ENCODE measurements around the gene RHEX.
A peak's percentile ranks its signal among the peaks of the same experiment; 100 is the strongest.

RHEX gene

DNA sequence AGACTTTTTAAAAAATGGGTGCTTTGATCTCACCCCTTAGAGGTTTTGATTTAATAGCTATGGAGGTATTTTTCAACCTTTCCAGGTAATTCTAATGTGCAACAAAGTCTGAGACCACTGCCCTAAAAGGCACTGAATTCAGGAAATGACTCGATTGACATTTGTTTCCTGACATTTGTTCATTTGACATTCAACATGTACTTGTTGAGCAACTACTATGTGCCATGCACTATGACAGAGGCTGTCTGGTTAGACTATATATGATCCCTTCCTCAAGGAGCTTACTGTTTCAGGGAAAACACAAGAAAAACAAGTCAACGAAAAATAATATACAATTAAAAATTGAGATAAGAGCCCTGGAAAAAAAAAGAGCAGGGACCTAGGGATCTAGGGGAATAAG lies 89.8 kb downstream of the RHEX start:
- Histone ChIP-seq H3K4me3 (ENCODE audit: low read length) (no peak overlapping the region), H3K4me2 (ENCODE audit: low read depth, low read length) (no peak overlapping the region), H3K36me3 (replicated peaks; ENCODE audit: insufficient read depth, low read length) (no peaks in the 10 kb centered on the region), H3K27ac (ENCODE audit: low read length) (no peak overlapping the region), H3K79me2 (ENCODE audit: low read length) (no peaks in the 10 kb centered on the region), H3K4me1 (ENCODE audit: low read length) (no peaks in the 10 kb centered on the region), H3K9me2 (replicated peaks; ENCODE audit: insufficient read depth, low read length) (no peaks in the 10 kb centered on the region), H3K9ac (ENCODE audit: low read length) (no peak overlapping the region), H3F3A (ENCODE audit: insufficient read depth, low read length) (no peaks in the 10 kb centered on the region), H2AFZ (ENCODE audit: low read length) (no peak overlapping the region), H4K20me1 (ENCODE audit: insufficient read depth, low read length) (no peaks in the 10 kb centered on the region), H3K9me3 (replicated peaks; ENCODE audit: insufficient read depth, low read length) (no peaks in the 10 kb centered on the region), H3K27me3 (replicated peaks; ENCODE audit: insufficient read depth, low read length) (no peaks in the 10 kb centered on the region)
- DNase-seq: no peak
- TF ChIP-seq EZH2 (optimal IDR thresholded peaks at IDR 0.05; ENCODE audit: low read depth, low read length) (no peak), EZH2phosphoT487 (IDR thresholded peaks at IDR 0.05; ENCODE audit: low read length) (no peak)
- TF ChIP-seq, protein P1, sequence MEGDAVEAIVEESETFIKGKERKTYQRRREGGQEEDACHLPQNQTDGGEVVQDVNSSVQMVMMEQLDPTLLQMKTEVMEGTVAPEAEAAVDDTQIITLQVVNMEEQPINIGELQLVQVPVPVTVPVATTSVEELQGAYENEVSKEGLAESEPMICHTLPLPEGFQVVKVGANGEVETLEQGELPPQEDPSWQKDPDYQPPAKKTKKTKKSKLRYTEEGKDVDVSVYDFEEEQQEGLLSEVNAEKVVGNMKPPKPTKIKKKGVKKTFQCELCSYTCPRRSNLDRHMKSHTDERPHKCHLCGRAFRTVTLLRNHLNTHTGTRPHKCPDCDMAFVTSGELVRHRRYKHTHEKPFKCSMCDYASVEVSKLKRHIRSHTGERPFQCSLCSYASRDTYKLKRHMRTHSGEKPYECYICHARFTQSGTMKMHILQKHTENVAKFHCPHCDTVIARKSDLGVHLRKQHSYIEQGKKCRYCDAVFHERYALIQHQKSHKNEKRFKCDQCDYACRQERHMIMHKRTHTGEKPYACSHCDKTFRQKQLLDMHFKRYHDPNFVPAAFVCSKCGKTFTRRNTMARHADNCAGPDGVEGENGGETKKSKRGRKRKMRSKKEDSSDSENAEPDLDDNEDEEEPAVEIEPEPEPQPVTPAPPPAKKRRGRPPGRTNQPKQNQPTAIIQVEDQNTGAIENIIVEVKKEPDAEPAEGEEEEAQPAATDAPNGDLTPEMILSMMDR (IDR thresholded peaks at IDR 0.05; ENCODE audit: low read length): no peak

DNA sequence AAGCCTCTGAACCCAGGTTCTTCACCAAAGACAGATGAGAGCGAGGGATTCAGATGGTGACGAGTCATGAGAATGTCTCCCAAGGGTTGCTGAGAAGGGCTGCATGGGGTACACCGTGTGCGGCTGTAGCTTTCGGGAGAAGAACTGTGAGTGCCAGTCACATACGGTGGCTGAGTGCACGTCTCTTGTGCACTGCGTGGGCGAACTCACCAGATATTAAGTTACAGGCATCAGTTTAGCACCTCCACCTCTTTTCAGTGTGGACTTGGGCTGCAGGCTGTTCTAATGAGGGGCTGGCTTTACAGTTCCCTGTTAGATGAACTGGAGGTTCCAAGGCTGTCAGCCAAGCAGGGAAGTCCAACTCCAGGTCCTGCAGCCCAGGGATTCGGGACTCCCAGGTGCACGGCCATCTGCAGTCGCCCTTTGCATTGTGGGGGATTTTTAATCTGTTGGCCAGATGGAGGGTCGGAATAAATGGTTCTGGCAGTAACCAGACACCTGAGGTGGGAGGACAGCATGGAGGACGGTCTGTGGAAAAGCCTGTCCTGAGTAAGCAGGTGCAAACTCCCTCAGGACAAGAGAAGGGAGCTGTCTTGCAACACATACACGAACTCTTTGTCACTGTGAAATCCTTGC lies 90.7 kb downstream of the RHEX start:
- TF ChIP-seq EZH2 (optimal IDR thresholded peaks at IDR 0.05; ENCODE audit: low read depth, low read length) (no peak), EZH2phosphoT487 (IDR thresholded peaks at IDR 0.05; ENCODE audit: low read length) (no peak)
- TF ChIP-seq, protein P1 (IDR thresholded peaks at IDR 0.05; ENCODE audit: low read length): no peak
- Histone ChIP-seq H2AFZ (ENCODE audit: low read length) (no peak overlapping the region), H3K4me3 (ENCODE audit: low read length) (no peak overlapping the region), H3K9ac (ENCODE audit: low read length) (no peak overlapping the region), H3F3A (ENCODE audit: insufficient read depth, low read length) (no peaks in the 10 kb centered on the region), H3K4me2 (ENCODE audit: low read depth, low read length) (no peak overlapping the region), H4K20me1 (ENCODE audit: insufficient read depth, low read length) (no peaks in the 10 kb centered on the region), H3K9me3 (replicated peaks; ENCODE audit: insufficient read depth, low read length) (no peaks in the 10 kb centered on the region), H3K4me1 (ENCODE audit: low read length) (no peaks in the 10 kb centered on the region), H3K9me2 (replicated peaks; ENCODE audit: insufficient read depth, low read length) (no peaks in the 10 kb centered on the region), H3K27ac (ENCODE audit: low read length) (no peak overlapping the region), H3K27me3 (replicated peaks; ENCODE audit: insufficient read depth, low read length) (no peaks in the 10 kb centered on the region), H3K36me3 (replicated peaks; ENCODE audit: insufficient read depth, low read length) (no peaks in the 10 kb centered on the region), H3K79me2 (ENCODE audit: low read length) (no peaks in the 10 kb centered on the region)
- peak; percentile 0 for DNase-seq

DNA sequence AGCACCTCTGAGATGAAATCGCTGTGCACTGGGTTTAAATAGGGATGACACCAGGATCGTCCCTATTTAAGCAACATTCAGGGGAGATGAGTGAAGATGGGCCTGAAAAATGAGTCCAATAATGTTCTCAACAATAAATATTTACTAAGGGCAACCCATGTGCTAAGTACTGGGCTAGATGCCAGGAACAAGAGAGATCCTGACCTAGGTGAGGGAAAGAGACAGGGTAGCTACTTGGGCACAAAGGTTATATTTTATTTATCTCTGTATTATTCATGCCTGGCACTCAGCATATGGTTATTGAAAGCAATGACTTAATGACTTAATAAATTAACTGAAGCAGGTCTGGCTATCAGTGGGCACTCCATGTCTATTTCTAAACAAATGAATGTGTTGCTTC lies 91.6 kb downstream of the RHEX start:
- Histone ChIP-seq H3K27me3 (replicated peaks; ENCODE audit: insufficient read depth, low read length) (no peaks in the 10 kb centered on the region), H3K79me2 (ENCODE audit: low read length) (no peaks in the 10 kb centered on the region), H4K20me1 (ENCODE audit: insufficient read depth, low read length) (no peaks in the 10 kb centered on the region), H3K9me2 (replicated peaks; ENCODE audit: insufficient read depth, low read length) (no peaks in the 10 kb centered on the region), H3F3A (ENCODE audit: insufficient read depth, low read length) (no peaks in the 10 kb centered on the region), H3K4me3 (ENCODE audit: low read length) (no peak overlapping the region), H2AFZ (ENCODE audit: low read length) (no peak overlapping the region), H3K36me3 (replicated peaks; ENCODE audit: insufficient read depth, low read length) (no peaks in the 10 kb centered on the region), H3K9me3 (replicated peaks; ENCODE audit: insufficient read depth, low read length) (no peaks in the 10 kb centered on the region), H3K4me1 (ENCODE audit: low read length) (no peaks in the 10 kb centered on the region), H3K4me2 (ENCODE audit: low read depth, low read length) (no peak overlapping the region), H3K9ac (ENCODE audit: low read length) (no peak overlapping the region), H3K27ac (ENCODE audit: low read length) (no peak overlapping the region)
- DNase-seq: no peak
- TF ChIP-seq, protein P1 (IDR thresholded peaks at IDR 0.05; ENCODE audit: low read length): no peak
- TF ChIP-seq EZH2phosphoT487 (IDR thresholded peaks at IDR 0.05; ENCODE audit: low read length): no peak
- no peak for TF ChIP-seq EZH2 (optimal IDR thresholded peaks at IDR 0.05; ENCODE audit: low read depth, low read length)
